Breast epithelium (tissue), 4 donors: Measurements from ENCODE around the gene FOXRED1. TPM values are rescaled to one million over a fixed set of nuclear protein-coding genes. Genes with fewer than 3 reads are reported as not detected.

Experiments
- DNase-seq, 2 donors: peaks; one replicate each; pipeline ENCODE4 v3.0.0-alpha.2; 2019; ENCODE audit warnings: low spot score in 2 of 2
- H3K27ac ChIP-seq, 2 donors: fragments of 200-600 bp; sonication (generic) in 1 of 2; one replicate each; pipeline ENCODE4 v1.5.1; 2016 to 2019; ENCODE audit warnings: mild to moderate bottlenecking in 1 of 2
- H3K27me3 ChIP-seq, 2 donors: fragments of 200-600 bp; sonication (generic) in 1 of 2; one replicate each; pipeline versions ENCODE4 v1.5.1 to v1.6.0; 2017 to 2019; ENCODE audit warnings: control low read depth in 1 of 2, mild to moderate bottlenecking in 1 of 2
- H3K36me3 ChIP-seq: fragments of 200-600 bp; one replicate; pipeline ENCODE4 v1.5.1; 2019
- H3K4me1 ChIP-seq, 2 donors: fragments of 200-600 bp; sonication (generic); one replicate each; pipeline ENCODE4 v1.5.1; 2016 to 2019; ENCODE audit warnings: control low read depth in 1 of 2
- H3K4me3 ChIP-seq, 3 donors: fragments of 200-600 bp; sonication (generic); 1 replicate in 2 of 3; 2 replicates in 1 of 3; pipeline ENCODE4 v1.5.1; 2016 to 2019; ENCODE audit warnings: mild to moderate bottlenecking in 3 of 3, moderate library complexity in 2 of 3
- H3K9me3 ChIP-seq, 2 donors: fragments of 200-600 bp; sonication (generic) in 1 of 2; one replicate each; pipeline ENCODE4 v1.5.1; 2016 to 2019; ENCODE audit warnings: control low read depth in 1 of 2
- CTCF ChIP-seq, 3 donors: fragments of 450-650 bp; IDR thresholded peaks; one replicate each; pipeline ENCODE4 v1.5.1; 2016 to 2017; ENCODE audit warnings: antibody characterized with exemption in 3 of 3, mild to moderate bottlenecking in 3 of 3, moderate library complexity in 3 of 3
- POLR2A ChIP-seq: fragments of 450-650 bp; IDR thresholded peaks from one replicate; pipeline ENCODE4 v1.6.1; 2016; ENCODE audit warnings: antibody characterized with exemption, mild to moderate bottlenecking, moderate library complexity
- POLR2AphosphoS5 ChIP-seq, 3 donors: sonication (generic); formaldehyde crosslinking; IDR thresholded peaks; one replicate each; pipeline ENCODE4 v1.6.1; 2017; ENCODE audit warnings: antibody characterized with exemption in 3 of 3
- intact Hi-C: fragments of 100-400 bp; cut with DNase I; formaldehyde crosslinking; loops from one replicate; pipeline ENCODE4 v1.15.1; 2023; ENCODE audit warnings: low total_unique reads
- total RNA-seq, 3 donors: library from RNA; depleted of rRNA; stranded (reverse); fragments of >200 nt; gene quantifications; one replicate each; pipeline ENCODE4 v1.1.0, GENCODE V29; 2016

FOXRED1 gene
- total RNA-seq, 3 donors from 2014 or later = 13.1 to 23.3 (median 16.6) TPM

GRCh38 chr11:126277322-126277721 lies 8.4 kb downstream of the FOXRED1 start:
- intact Hi-C loops = no loop called here
- Histone ChIP-seq H3K27ac (no peak overlapping the region), H3K27me3 (no peaks in the 10 kb centered on the region), H3K4me1 (no peaks in the 10 kb centered on the region), H3K4me3 (no peak overlapping the region), H3K9me3 (no peaks in the 10 kb centered on the region), H3K36me3 (no peaks in the 10 kb centered on the region)
- TF ChIP-seq POLR2AphosphoS5 (IDR thresholded peaks at IDR 0.05) = no peak
- TF ChIP-seq CTCF (IDR thresholded peaks at IDR 0.05) = no peak
- TF ChIP-seq POLR2A = no peak
- DNase-seq = no peak

- Histone ChIP-seq H3K27ac (no peak overlapping the region), H3K4me1 (no peaks in the 10 kb centered on the region), H3K9me3 (no peaks in the 10 kb centered on the region), H3K4me3 (no peak overlapping the region), H3K27me3 (no peaks in the 10 kb centered on the region), H3K36me3 (no peaks in the 10 kb centered on the region)
- DNase-seq = no peak
- intact Hi-C loops = no loop called here
- TF ChIP-seq CTCF (IDR thresholded peaks at IDR 0.05) = no peak
- TF ChIP-seq POLR2A = no peak
- no peak for TF ChIP-seq POLR2AphosphoS5 (IDR thresholded peaks at IDR 0.05)
Observed at GRCh38 chr11:126277780-126278179, 8.8 kb downstream of the FOXRED1 start.

GRCh38 chr11:126279191-126279590 lies 10.2 kb downstream of the FOXRED1 start:
- TF ChIP-seq POLR2A = no peak
- TF ChIP-seq CTCF (IDR thresholded peaks at IDR 0.05) = no peak
- TF ChIP-seq POLR2AphosphoS5 (IDR thresholded peaks at IDR 0.05) = no peak
- Histone ChIP-seq H3K4me1 (no peaks in the 10 kb centered on the region), H3K27ac (no peak overlapping the region), H3K9me3 (no peaks in the 10 kb centered on the region), H3K36me3 (no peaks in the 10 kb centered on the region), H3K4me3 (no peak overlapping the region), H3K27me3 (no peaks in the 10 kb centered on the region)
- no peak for DNase-seq
- intact Hi-C loops = no loop called here

- H3K36me3 ChIP-seq = no peaks in the 10 kb centered on the region
- intact Hi-C loops = no loop called here
- TF ChIP-seq POLR2A (no peak), POLR2AphosphoS5 (IDR thresholded peaks at IDR 0.05) (no peak), CTCF (IDR thresholded peaks at IDR 0.05) (no peak)
- H3K4me3 ChIP-seq = no peak overlapping the region
- no peak overlapping the region for H3K27ac ChIP-seq
- DNase-seq = no peak
- no peaks in the 10 kb centered on the region for H3K9me3 ChIP-seq
- H3K27me3 ChIP-seq = no peaks in the 10 kb centered on the region
- no peaks in the 10 kb centered on the region for H3K4me1 ChIP-seq
Observed at GRCh38 chr11:126280595-126280994, 11.6 kb downstream of the FOXRED1 start.

- intact Hi-C loops = no loop called here
- Histone ChIP-seq H3K4me3 (no peak overlapping the region), H3K4me1 (no peaks in the 10 kb centered on the region), H3K27ac (no peak overlapping the region), H3K9me3 (no peaks in the 10 kb centered on the region), H3K27me3 (no peaks in the 10 kb centered on the region), H3K36me3 (no peaks in the 10 kb centered on the region)
- TF ChIP-seq CTCF (IDR thresholded peaks at IDR 0.05) = no peak
- no peak for TF ChIP-seq POLR2A
- no peak for DNase-seq
Observed at GRCh38 chr11:126281245-126281644, 12.3 kb downstream of the FOXRED1 start.
